Mucosa of descending colon (tissue), 3 donors: ENCODE results near the gene CARTPT. TPM values are rescaled to one million over a fixed set of nuclear protein-coding genes. Genes with fewer than 3 reads are reported as not detected.

Experiments used
- ATAC-seq: fragments of 200-7000 bp; cut with Tn5 transposase; one replicate; pipeline ENCODE4 v1.9.1; 2020; ENCODE audit warnings: mild to moderate bottlenecking, moderate library complexity
- DNase-seq, 3 donors: peaks; one replicate each; pipeline ENCODE4 v3.0.0-alpha.2; 2020
- H3K36me3 ChIP-seq: fragments of 200-600 bp; one replicate; pipeline ENCODE4 v1.8.0; 2021; ENCODE audit warnings: low read depth, mild to moderate bottlenecking
- H3K4me1 ChIP-seq: fragments of 200-600 bp; one replicate; pipeline ENCODE4 v1.8.0; 2021; ENCODE audit warnings: low read depth, mild to moderate bottlenecking
- H3K4me3 ChIP-seq: fragments of 200-600 bp; one replicate; pipeline ENCODE4 v1.8.0; 2021; ENCODE audit warnings: mild to moderate bottlenecking
- H3K9me3 ChIP-seq: fragments of 200-600 bp; one replicate; pipeline ENCODE4 v1.8.0; 2021; ENCODE audit warnings: mild to moderate bottlenecking
- intact Hi-C, 2 donors: fragments of 100-400 bp; cut with DNase I in 1 of 2; cut with micrococcal nuclease in 1 of 2; formaldehyde crosslinking; loops; one replicate each; pipeline versions ENCODE4 v1.11.0 to v1.11.1; 2022; cut with DNase I, micrococcal nuclease
- total RNA-seq, 3 donors: library from RNA; stranded (reverse); fragmentation: NEBNext Ultra II Directional in 2 of 3; extraction: Animal tissue kit (Norgen Biotek cat#: 25700) in 2 of 3; gene quantifications; one replicate each; pipeline versions ENCODE4 v1.2.1 to v1.2.4, GENCODE V29; 2021 to 2023
- TF ChIP-seq, protein P1 (sequence below): fragments of 200-600 bp; IDR thresholded peaks from one replicate; pipeline ENCODE4 v1.8.0; 2022; ENCODE audit warnings: antibody characterized with exemption, mild to moderate bottlenecking
- donor health status: DM: no; HTN: no; CAD: no; lungs with moderate emphysema.
- donor health status: DM: no; HTN: no; CAD: no.
- donor health status: DM: no; HTN: yes; CAD: no.

CARTPT gene
- total RNA-seq, 3 donors from 2014 or later, result 14.0 TPM; not detected in 2

DNA sequence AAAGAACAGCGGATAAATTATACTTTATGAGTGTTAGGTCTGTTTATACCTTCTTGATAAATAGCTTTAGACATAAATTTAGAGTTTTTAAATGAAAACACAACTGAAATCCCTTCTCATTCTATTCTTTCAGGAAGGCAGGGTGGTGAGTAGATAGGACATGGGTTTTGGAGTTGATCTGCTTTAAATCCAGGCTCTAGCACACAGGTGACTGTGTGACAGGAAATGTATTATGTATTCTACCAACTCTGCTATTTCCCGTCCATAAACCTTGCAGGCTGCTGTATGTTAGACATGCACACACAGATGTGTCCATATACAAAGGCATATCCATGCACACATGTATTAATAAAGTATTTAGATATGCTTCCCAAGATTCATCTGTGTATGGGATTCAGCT is 19.3 kb upstream of the CARTPT start:
- ATAC-seq (no peak), DNase-seq (no peak)
- no peaks in the 10 kb centered on the region for H3K36me3 ChIP-seq
- H3K4me1 ChIP-seq, result no peaks in the 10 kb centered on the region
- no peak overlapping the region for H3K4me3 ChIP-seq
- H3K9me3 ChIP-seq, result no peaks in the 10 kb centered on the region
- intact Hi-C loops, result no loop called here
- TF ChIP-seq, protein P1, sequence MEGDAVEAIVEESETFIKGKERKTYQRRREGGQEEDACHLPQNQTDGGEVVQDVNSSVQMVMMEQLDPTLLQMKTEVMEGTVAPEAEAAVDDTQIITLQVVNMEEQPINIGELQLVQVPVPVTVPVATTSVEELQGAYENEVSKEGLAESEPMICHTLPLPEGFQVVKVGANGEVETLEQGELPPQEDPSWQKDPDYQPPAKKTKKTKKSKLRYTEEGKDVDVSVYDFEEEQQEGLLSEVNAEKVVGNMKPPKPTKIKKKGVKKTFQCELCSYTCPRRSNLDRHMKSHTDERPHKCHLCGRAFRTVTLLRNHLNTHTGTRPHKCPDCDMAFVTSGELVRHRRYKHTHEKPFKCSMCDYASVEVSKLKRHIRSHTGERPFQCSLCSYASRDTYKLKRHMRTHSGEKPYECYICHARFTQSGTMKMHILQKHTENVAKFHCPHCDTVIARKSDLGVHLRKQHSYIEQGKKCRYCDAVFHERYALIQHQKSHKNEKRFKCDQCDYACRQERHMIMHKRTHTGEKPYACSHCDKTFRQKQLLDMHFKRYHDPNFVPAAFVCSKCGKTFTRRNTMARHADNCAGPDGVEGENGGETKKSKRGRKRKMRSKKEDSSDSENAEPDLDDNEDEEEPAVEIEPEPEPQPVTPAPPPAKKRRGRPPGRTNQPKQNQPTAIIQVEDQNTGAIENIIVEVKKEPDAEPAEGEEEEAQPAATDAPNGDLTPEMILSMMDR, result no peak

DNA sequence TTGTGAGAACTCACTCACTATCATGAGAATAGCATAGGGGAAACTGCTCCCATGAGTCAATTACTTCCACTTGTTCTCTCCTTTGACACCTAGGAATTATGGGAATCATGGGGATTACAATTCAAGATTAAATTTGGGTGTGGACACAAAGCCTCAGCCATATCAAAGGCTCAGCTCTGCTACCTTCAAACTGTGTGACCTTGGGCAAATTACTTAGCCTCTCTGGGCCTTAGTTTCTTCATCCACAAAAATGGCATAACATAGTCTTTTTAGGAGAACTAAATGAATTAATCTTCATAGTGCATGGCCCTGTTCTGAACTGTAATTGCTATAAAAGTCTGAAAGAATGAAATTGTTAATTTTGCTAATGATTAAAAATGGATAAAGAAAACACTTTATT is 18.3 kb upstream of the CARTPT start:
- intact Hi-C loops, result no loop called here
- ATAC-seq, result no peak
- H3K4me1 ChIP-seq, result no peaks in the 10 kb centered on the region
- TF ChIP-seq, protein P1, result no peak
- H3K9me3 ChIP-seq, result no peaks in the 10 kb centered on the region
- DNase-seq, result no peak
- H3K36me3 ChIP-seq, result no peaks in the 10 kb centered on the region
- H3K4me3 ChIP-seq, result no peak overlapping the region

DNA sequence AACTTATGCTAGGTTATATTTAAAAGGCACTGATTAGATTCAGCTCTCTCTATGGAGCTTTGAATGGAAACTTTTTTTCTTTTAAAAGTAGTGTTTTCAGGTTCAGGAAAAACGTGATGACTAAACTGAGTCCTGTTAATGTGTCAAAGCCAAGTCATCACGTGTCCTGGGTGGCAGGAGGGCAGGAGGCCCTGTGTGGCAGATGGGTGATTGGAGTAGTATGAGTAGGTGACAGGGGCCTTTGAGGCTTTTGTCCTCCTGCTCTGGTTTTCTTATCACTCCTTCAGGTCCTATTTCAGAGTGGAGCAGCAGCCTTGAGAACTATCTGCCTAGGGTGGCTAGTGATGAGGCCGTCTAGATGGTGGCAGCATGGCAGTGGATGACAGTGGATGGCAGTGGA is 17.7 kb upstream of the CARTPT start:
- TF ChIP-seq, protein P1, result no peak
- H3K4me3 ChIP-seq, result no peak overlapping the region
- H3K9me3 ChIP-seq, result no peaks in the 10 kb centered on the region
- no peaks in the 10 kb centered on the region for H3K4me1 ChIP-seq
- no peak for DNase-seq
- no peak for ATAC-seq
- intact Hi-C loops, result no loop called here
- no peaks in the 10 kb centered on the region for H3K36me3 ChIP-seq

DNA sequence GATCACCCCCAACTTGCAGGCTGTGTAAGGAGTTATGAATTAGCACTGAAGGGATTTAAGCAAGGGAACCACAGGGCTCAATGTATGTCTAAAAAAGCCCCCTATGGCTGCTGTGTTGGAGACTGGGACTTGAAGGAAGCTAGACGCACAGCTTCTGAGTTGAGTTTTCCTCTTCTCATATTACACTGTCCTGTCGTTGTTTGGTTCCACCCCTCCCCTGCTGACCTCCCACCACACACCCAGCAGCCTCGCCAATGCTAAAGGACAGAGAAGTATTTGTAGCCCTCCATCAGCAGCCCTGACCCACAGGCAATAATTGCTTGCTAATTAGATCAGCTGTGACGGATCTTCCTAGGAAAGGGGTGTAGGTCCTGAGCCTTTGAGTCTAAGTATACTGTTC is 15.1 kb upstream of the CARTPT start:
- no peak for ATAC-seq
- DNase-seq, result no peak
- Histone ChIP-seq H3K9me3 (no peaks in the 10 kb centered on the region), H3K4me3 (no peak overlapping the region), H3K36me3 (no peaks in the 10 kb centered on the region), H3K4me1 (no peaks in the 10 kb centered on the region)
- TF ChIP-seq, protein P1, result no peak
- intact Hi-C loops, result no loop called here

DNA sequence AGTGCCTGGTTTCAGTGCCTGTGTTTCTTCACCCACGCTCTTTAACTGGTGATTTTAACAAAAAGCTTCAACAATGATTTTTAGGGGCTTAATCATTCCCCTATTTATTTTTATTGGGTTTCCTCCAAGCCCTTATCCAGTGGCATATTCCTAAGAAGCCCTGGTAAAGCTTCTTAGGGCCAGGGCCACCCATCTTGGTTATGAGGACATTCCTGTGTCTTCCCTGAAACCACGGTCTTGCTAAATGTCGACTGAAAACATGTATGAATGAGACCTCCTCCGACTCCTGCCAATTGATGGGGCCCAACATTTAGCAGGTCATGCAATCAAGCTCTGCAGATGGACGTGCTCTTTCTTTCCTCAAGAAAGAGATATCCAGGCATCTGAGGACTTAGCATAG is 13.7 kb upstream of the CARTPT start:
- H3K9me3 ChIP-seq, result no peaks in the 10 kb centered on the region
- H3K36me3 ChIP-seq, result no peaks in the 10 kb centered on the region
- no peak overlapping the region for H3K4me3 ChIP-seq
- intact Hi-C loops, result no loop called here
- ATAC-seq, result no peak
- no peak for DNase-seq
- TF ChIP-seq, protein P1, result no peak
- no peaks in the 10 kb centered on the region for H3K4me1 ChIP-seq

DNA sequence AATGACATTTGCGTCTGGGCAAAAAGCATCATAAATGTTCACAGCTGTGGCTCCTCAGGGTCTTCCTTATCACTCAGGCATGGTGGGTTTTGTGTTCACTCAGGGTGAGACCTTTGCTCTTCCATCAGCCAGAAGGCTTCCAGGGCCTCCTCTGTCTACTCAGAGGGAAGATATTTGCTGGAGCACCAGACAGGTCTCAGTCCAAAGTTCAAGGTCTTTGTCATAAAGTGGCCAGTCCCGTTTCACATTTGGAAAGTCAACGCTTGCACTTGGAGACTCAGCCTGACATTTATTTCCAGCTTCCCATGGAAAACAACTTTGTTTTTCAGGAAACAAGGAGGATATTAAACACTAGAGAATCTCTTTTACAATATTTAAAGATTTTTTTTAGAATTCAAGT is 12.2 kb upstream of the CARTPT start:
- intact Hi-C loops, result no loop called here
- ATAC-seq (no peak), DNase-seq (no peak)
- H3K36me3 ChIP-seq, result no peaks in the 10 kb centered on the region
- no peak overlapping the region for H3K4me3 ChIP-seq
- no peaks in the 10 kb centered on the region for H3K4me1 ChIP-seq
- TF ChIP-seq, protein P1, result no peak
- no peaks in the 10 kb centered on the region for H3K9me3 ChIP-seq
